NCI-H1436 (cell line): ENCODE results near the gene NRGN.

Experiments used
- DNase-seq: peaks from one replicate; lab custom pipeline; 2025; lab: John Stamatoyannopoulos, UW

Gene NRGN

GRCh38 chr11:124791626-124792341, 52.0 kb downstream of the NRGN start:
- no peak for DNase-seq

DNA sequence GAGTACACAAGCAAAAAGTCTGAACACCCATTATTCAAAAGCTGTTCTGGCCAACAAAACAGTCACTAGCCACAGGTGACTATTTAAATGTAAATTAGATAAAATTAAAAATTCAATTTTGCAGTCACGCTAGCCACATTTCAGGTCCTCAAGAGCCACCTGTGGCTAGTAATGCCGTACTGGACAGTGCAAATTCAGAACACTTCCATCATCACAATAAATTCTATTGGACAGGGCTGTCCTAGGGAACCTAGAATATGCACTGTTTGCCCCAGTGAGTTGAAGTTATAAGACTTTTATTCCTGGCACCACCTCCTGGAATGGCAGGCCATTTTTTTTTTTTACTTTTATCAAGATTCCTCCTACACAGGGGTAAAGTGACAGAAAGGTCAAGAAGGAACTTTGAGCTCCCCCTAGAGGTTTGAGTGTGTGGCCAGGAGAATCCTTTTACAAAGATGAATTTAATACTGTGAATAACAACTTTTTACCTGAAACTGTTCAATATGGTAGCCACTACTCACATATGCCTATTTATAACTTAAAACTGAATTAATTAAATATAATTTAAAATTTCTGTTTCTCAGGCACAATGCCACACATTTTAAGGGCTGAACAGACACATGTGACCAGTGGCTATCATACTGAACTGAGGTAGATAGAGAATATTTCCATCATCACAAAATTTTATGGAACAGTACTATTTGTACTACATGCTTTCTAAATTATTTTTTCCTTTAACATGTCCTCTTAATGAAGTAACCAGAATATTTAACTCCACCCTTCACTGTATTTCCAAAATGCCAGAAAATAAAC, 53.9 kb downstream of the NRGN start:
- DNase-seq = no peak

GRCh38 chr11:124796312-124796711, 56.6 kb downstream of the NRGN start:
- DNase-seq = no peak
